A549 (cell line): ENCODE results near the gene PCDHA1.

ENCODE experiments used
- JUN ChIP-seq, 2 experiments: fragments of >200 bp; sonication (Bioruptor Twin); formaldehyde crosslinking; IDR thresholded peaks; 2 replicates in 1 of 2; 3 replicates in 1 of 2; pipeline ENCODE4 v1.6.1; 2016 to 2017
- MAZ ChIP-seq: fragments of 150-350 bp; IDR thresholded peaks from 2 replicates; pipeline ENCODE4 v1.6.1; 2014; ENCODE audit warnings: antibody characterized with exemption, low read depth, low read length, borderline replicate concordance
- RAD21 ChIP-seq, 2 experiments: fragments of >200 bp in 1 of 2; sonication (Bioruptor Twin) in 1 of 2; formaldehyde crosslinking in 1 of 2; IDR thresholded peaks in 1 of 2; conservative IDR thresholded peaks in 1 of 2; 2 replicates in 1 of 2; 3 replicates in 1 of 2; pipeline ENCODE4 v1.6.1; 2012 to 2018; ENCODE audit warnings: inconsistent platforms in 1 of 2
- USF2 ChIP-seq: fragments of 450-650 bp; IDR thresholded peaks from 2 replicates; pipeline ENCODE4 v1.6.1; 2014; ENCODE audit warnings: antibody characterized with exemption
- TF ChIP-seq, protein P1 (sequence below): fragments of >200 bp; sonication (Bioruptor Twin); formaldehyde crosslinking; IDR thresholded peaks from 3 replicates; pipeline ENCODE4 v1.5.1; 2016

DNA sequence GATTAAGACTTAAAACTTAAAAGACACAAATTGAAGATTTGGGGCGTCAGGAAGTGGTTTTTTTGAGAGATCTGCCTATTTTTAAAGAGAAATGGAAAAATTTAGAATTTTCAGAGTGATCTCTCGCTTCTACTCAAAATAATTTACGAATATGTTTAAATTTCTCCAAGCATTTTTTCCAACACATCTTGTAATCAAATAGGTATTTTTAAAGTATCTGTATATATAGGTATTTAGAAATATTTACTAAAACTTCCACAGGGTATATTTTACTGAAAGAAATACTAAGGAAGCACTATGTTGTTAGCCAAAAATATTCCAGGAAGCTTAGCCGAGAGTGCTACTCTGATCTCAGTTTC is 255.5 kb downstream of the PCDHA1 start:
- TF ChIP-seq, protein P1, sequence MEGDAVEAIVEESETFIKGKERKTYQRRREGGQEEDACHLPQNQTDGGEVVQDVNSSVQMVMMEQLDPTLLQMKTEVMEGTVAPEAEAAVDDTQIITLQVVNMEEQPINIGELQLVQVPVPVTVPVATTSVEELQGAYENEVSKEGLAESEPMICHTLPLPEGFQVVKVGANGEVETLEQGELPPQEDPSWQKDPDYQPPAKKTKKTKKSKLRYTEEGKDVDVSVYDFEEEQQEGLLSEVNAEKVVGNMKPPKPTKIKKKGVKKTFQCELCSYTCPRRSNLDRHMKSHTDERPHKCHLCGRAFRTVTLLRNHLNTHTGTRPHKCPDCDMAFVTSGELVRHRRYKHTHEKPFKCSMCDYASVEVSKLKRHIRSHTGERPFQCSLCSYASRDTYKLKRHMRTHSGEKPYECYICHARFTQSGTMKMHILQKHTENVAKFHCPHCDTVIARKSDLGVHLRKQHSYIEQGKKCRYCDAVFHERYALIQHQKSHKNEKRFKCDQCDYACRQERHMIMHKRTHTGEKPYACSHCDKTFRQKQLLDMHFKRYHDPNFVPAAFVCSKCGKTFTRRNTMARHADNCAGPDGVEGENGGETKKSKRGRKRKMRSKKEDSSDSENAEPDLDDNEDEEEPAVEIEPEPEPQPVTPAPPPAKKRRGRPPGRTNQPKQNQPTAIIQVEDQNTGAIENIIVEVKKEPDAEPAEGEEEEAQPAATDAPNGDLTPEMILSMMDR = no peak
- TF ChIP-seq USF2 (no peak), JUN (IDR thresholded peaks at IDR 0.05) (no peak), RAD21 (conservative IDR thresholded peaks at IDR 0.05 in 1 of 2, IDR thresholded peaks at IDR 0.05 in 1 of 2) (no peak), MAZ (no peak)
